Measurements from ENCODE around the gene SEMA3C. TPM values are rescaled to one million over a fixed set of nuclear protein-coding genes. Genes with fewer than 3 reads are reported as not detected.

The SEMA3C gene
- total RNA-seq, 2 experiments from 2014 or later, result not detected

DNA sequence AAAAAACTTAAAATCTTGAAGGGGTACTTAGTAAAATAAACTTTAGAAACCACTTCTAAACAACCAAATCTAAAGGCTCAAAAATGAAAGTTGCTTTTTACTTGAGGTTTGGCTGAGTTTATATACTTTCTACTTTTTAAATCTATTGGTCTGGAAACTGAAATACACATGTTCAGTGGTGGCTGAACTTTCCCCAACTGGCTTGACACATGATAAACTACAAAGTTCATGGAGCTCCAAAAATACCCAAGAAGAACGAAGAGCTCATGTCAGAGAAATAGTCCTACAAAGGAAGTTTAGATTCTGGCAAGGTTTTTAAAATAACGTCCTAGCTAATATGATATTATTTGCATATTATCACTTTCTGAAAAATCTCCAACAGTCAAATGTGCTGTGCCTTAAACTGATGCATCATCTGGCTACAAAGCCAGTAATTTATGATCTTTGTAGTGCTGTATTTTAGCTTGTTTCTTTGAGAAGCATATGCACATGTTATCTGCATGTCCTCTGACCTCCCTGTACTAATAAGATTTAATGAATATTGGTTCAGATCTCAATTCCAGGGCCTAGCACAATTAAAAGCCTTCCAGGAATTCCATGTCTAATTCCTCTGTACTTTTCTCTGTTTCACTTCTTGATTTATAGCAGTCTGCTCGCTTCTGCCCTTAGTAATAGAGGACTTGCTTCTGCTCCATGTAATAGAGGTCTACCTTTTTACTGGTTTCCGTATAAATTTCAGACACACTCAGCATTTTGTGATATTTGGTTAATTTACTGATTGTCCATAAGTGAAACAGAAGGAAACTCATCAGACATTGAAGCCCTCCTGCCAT, 28.2 kb downstream of the SEMA3C start:
- Mint-ChIP-seq H3K27me3 (no peaks in the 10 kb centered on the region), H3K36me3 (no peaks in the 10 kb centered on the region), H3K27ac (no peak overlapping the region), H3K9me3 (ENCODE audit: low read depth) (no peaks in the 10 kb centered on the region), H3K4me1 (no peaks in the 10 kb centered on the region), H3K4me3 (no peak overlapping the region)
- CTCF ChIA-PET, result no interaction called here
- ATAC-seq (no peak), DNase-seq (no peak)

DNA sequence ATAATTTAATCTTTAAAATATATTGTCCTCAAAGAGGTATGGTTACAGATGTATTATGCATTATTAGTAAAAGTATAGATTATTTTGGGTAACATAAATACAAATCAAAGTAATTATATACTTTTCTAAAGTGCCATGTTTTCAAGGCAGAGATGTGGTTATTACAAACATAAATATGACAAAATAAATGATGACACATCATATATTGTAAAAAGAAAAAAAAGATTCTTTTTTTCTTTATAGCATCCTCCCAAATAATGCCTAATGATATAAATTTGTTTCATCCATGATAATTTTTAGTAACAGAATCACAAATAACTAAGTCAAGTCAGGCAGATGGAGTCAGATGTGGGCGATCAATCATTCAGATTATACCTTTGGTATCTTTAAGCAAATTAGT, 29.3 kb downstream of the SEMA3C start:
- DNase-seq (no peak), ATAC-seq (no peak)
- Mint-ChIP-seq H3K4me3 (no peak overlapping the region), H3K27me3 (no peaks in the 10 kb centered on the region), H3K4me1 (no peaks in the 10 kb centered on the region), H3K36me3 (no peaks in the 10 kb centered on the region), H3K9me3 (ENCODE audit: low read depth) (no peaks in the 10 kb centered on the region), H3K27ac (no peak overlapping the region)
- CTCF ChIA-PET, result no interaction called here

DNA sequence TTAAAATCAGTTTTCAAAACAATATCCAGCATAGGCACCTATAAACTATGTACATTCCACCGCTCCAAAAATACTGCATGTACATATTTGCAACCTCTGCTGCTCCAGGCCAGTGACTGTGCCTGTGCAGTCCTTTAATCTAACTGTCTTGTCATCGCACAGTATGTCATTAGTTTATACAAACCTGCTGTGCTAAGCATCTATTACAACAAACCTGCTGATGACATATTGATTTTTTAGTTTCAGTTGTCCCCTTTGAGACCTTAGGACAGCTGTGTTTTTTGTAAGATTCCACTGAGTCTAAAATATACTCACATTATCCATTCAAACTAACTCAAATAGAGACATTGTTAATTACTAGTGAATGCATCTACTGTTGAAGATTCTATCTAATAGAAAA, 33.1 kb downstream of the SEMA3C start:
- Mint-ChIP-seq H3K4me3 (no peak overlapping the region), H3K36me3 (no peaks in the 10 kb centered on the region), H3K27ac (no peak overlapping the region), H3K27me3 (no peaks in the 10 kb centered on the region), H3K9me3 (ENCODE audit: low read depth) (no peaks in the 10 kb centered on the region), H3K4me1 (no peaks in the 10 kb centered on the region)
- DNase-seq (no peak), ATAC-seq (no peak)
- CTCF ChIA-PET, result no interaction called here

DNA sequence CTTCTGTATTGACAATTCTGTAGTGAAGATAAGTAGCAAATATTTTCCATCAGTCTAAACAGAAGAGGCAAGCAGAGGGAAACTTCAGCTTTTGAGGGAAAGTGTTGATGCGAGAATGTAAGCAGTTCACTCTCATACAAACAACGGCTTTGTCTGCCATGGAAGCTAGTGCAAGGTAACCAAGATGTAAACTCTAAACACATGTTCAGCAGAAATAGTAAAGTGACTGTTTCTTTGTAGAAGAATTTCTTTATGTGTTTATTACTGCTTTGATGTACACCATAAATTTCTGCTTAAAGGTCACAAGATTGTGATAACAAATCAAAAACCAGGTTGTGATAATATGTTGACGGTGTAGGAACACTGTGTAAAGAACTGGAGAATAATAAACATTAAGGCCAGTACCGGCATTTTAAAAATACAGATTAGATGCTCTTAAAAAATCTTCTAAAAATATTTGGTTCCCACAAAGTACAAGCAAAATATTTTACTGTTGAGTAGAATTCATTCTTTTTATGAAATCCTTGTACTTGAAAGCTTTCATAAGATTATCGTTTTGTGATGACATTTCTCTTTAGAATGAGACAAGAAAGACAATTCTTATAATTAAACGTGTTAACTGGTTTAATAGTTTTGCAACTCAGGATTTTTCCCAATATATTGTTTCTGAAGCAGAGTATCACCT, 34.2 kb downstream of the SEMA3C start:
- Mint-ChIP-seq H3K27me3 (no peaks in the 10 kb centered on the region), H3K27ac (no peak overlapping the region), H3K4me1 (no peaks in the 10 kb centered on the region), H3K4me3 (no peak overlapping the region), H3K36me3 (no peaks in the 10 kb centered on the region), H3K9me3 (ENCODE audit: low read depth) (no peaks in the 10 kb centered on the region)
- CTCF ChIA-PET, result no interaction called here
- DNase-seq (no peak), ATAC-seq (no peak)

DNA sequence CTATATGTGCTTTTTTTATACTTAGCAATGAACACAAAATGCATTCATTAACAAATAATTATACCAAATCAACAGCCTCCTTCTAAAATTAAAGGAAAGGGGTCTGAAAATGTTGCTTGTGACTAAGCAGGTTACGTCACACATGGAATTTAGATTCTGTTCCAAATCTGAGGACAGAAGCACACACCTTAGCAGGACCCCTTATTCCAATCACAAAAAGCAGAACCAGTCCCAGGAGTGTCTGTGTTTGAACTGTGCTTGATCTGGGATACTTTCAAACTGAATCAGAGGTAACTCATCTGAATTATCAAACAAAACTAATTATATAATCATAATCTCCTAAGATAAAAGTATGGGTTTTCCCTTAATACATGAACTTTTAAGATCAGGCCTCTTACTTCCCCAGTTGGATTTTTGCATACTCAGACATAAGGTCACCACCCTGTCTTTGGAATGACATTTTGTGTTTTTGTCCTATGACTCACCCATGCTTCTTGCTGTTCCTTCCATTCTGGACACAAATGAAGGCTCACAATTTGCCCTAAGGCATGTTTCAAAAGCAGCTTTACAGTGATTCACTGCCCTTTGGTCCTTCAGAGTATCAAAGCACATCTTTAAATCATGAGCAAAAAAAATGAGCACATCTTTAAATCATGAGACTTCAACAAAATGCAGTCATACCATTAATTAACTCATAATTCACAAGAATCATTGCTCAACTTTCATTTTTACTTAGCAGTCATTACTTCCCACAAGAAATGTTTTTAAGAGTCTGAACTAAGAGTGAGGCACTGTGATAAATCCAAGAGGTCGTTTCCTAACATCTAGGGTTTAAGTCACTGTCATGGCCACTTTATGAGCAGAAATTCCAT, 35.5 kb downstream of the SEMA3C start:
- Mint-ChIP-seq H3K27me3 (no peaks in the 10 kb centered on the region), H3K9me3 (ENCODE audit: low read depth) (no peaks in the 10 kb centered on the region), H3K4me1 (no peaks in the 10 kb centered on the region), H3K27ac (no peak overlapping the region), H3K36me3 (no peaks in the 10 kb centered on the region), H3K4me3 (no peak overlapping the region)
- DNase-seq (no peak), ATAC-seq (no peak)
- CTCF ChIA-PET, result no interaction called here

DNA sequence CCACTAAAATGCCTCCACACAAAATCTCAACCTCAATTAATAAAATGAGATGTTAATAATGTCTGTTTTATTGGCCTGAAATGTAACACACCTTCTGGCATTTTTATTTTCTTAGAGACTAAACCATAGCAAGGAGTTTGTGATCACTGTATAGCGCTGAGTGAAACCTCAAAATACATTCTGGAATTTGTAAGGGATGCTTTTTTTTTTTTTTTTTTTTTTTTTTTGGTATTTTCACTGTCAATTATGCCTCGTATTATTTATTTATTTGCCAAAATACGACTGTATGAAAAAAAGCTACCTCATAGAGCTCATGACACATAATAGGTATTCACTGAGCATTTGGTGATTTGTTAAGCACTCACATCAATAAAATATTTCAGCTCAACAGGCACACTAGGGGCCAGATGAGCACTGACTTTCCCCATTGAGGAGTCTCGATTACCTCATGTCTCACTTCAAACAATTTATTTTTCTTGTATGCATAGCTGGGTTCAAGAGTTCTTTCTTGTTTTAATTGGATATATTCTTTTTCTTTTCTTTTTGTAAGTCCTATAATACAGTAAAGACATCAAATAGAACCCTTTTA, 36.5 kb downstream of the SEMA3C start:
- Mint-ChIP-seq H3K4me1 (no peaks in the 10 kb centered on the region), H3K36me3 (no peaks in the 10 kb centered on the region), H3K9me3 (ENCODE audit: low read depth) (no peaks in the 10 kb centered on the region), H3K4me3 (no peak overlapping the region), H3K27ac (no peak overlapping the region), H3K27me3 (no peaks in the 10 kb centered on the region)
- ATAC-seq, result no peak
- DNase-seq, result no peak
- CTCF ChIA-PET, result interaction anchor here (0.7 kb wide), 1 partner anchor 140 kb away, joined by 4 read pairs; no protein-coding TSS in a partner anchor

- H3K27me3 Mint-ChIP-seq, result no peaks in the 10 kb centered on the region
- no peaks in the 10 kb centered on the region for H3K9me3 Mint-ChIP-seq (ENCODE audit: low read depth)
- no peak overlapping the region for H3K4me3 Mint-ChIP-seq
- no peak for ATAC-seq
- no peak overlapping the region for H3K27ac Mint-ChIP-seq
- no peaks in the 10 kb centered on the region for H3K4me1 Mint-ChIP-seq
- DNase-seq, result no peak
- no peaks in the 10 kb centered on the region for H3K36me3 Mint-ChIP-seq
- CTCF ChIA-PET, result no interaction called here
Observed at GRCh38 chr7:80881351-80881900, 37.4 kb downstream of the SEMA3C start.

DNA sequence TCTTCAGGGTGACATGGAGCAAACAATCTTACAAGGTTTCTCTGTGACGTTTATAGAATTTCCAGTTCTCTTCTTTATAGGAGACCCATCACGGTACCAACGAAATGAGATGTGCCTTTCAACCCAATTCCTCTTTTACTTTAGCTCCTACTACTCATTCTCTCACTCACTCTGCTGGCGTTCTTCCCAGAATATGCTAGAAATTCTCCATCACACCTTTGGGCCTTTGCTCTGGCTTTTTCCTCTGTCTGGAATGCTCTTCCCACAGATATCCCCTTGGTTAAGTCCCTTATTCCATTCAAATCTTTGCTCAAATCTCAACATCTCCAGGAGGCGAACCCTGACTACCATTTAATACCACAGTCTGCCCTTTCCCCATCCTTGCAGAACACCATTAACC, 39.0 kb downstream of the SEMA3C start:
- Mint-ChIP-seq H3K4me3 (no peak overlapping the region), H3K4me1 (no peaks in the 10 kb centered on the region), H3K9me3 (ENCODE audit: low read depth) (peaks cover 3% of the 10 kb centered on the region), H3K27ac (no peak overlapping the region), H3K27me3 (no peaks in the 10 kb centered on the region), H3K36me3 (no peaks in the 10 kb centered on the region)
- ATAC-seq (no peak), DNase-seq (no peak)
- CTCF ChIA-PET, result no interaction called here

DNA sequence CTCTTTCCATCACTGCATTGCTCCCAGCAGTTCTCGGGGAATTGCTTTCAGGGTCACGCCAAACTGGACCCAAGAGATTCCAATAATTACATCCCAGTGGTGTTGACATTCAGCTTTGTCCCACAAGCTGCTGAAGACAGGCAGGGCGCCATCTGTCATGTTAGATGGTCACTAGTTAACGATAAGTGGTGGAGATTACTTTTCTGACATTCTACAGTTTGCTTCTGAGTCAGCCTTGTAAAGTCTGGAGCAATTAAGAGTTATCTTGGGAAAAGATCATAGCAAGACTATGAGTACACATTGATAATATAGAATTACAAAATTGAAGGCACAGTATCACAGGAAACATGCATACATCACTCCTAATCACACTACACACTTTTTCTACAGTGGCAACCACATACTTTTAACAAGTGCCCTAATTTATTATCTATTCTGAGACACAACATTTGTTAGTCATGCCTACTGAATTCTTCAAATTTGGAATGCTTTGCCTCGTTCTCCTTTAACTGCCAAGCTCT, 41.9 kb downstream of the SEMA3C start:
- Mint-ChIP-seq H3K9me3 (ENCODE audit: low read depth) (peaks cover 3% of the 10 kb centered on the region), H3K27ac (no peak overlapping the region), H3K36me3 (no peaks in the 10 kb centered on the region), H3K4me3 (no peak overlapping the region), H3K27me3 (no peaks in the 10 kb centered on the region), H3K4me1 (no peaks in the 10 kb centered on the region)
- CTCF ChIA-PET, result no interaction called here
- DNase-seq (no peak), ATAC-seq (no peak)

DNA sequence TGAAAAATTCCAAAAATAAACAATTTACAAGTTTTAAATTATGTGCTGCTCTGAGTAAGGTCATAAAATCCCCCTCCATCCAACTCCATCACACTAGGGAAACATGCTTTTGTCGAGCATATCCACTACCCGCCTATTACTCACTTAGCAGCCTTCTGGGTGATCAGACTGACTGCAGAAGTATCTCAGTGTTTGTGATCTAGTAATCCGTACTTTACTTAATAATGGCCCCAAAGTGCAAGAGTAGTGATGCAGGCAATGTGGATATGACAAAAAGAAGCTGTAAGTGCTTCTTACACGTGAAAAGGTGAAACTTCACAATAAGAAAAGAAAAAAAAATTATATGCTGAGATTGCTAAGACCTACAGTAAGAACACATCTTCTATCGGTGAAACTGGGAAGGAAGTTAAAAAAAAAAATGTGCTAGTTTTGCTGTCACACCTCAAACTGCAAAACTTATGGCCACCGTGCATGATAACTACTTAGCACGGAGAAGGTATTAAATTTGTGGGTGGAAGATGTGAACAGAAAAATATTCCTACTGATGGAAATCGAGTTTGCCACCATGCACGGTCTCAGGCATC, 43.2 kb downstream of the SEMA3C start:
- peaks cover 5% of the 10 kb centered on the region for H3K9me3 Mint-ChIP-seq (ENCODE audit: low read depth)
- no peaks in the 10 kb centered on the region for H3K27me3 Mint-ChIP-seq
- H3K27ac Mint-ChIP-seq, result no peak overlapping the region
- no peaks in the 10 kb centered on the region for H3K36me3 Mint-ChIP-seq
- CTCF ChIA-PET, result no interaction called here
- H3K4me3 Mint-ChIP-seq, result no peak overlapping the region
- DNase-seq (no peak), ATAC-seq (no peak)
- no peaks in the 10 kb centered on the region for H3K4me1 Mint-ChIP-seq

DNA sequence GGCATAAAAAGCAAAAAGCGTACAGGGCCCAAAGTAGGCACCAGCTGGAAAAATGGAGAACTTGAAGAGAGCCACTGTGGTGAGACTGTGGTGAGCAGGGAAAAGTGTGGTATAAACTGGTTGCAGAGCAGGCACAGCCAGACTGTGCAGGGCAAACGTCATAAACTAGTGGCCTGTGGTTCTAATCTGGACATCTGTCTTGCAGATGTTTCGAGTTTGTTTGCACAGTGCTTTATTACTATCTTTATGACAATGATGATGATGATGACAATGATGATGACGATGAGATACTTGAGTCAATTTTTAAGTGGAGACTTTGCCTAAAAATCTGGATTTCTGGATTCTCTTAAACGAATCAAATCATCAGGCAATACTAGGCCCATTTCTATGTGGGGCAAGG, 45.7 kb downstream of the SEMA3C start:
- ATAC-seq, result no peak
- peaks cover 5% of the 10 kb centered on the region for H3K9me3 Mint-ChIP-seq (ENCODE audit: low read depth)
- H3K4me1 Mint-ChIP-seq, result no peaks in the 10 kb centered on the region
- no peaks in the 10 kb centered on the region for H3K27me3 Mint-ChIP-seq
- CTCF ChIA-PET, result no interaction called here
- H3K27ac Mint-ChIP-seq, result no peak overlapping the region
- H3K4me3 Mint-ChIP-seq, result no peak overlapping the region
- DNase-seq, result no peak
- H3K36me3 Mint-ChIP-seq, result no peaks in the 10 kb centered on the region

DNA sequence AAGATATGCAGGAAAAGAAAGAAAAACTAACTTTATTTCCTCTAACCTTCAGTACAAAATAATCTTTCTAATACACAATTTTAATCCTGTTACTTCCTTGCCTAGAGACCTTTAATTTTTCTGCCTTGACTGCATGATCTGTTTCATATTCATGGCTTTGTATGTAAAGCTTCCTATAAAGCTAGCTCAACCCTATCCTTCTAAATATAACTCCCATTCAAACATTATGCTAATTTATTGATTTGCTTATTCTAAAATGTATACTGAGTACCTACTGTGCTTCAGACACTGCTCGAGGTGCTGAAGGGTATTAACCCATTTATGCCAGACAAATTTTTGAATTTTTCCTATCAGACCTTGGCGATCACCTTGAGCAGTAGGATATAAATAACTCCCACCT, 47.6 kb downstream of the SEMA3C start:
- H3K27me3 Mint-ChIP-seq, result no peaks in the 10 kb centered on the region
- no peaks in the 10 kb centered on the region for H3K36me3 Mint-ChIP-seq
- H3K9me3 Mint-ChIP-seq (ENCODE audit: low read depth), result peaks cover 5% of the 10 kb centered on the region
- H3K4me3 Mint-ChIP-seq, result no peak overlapping the region
- ATAC-seq (no peak), DNase-seq (no peak)
- CTCF ChIA-PET, result no interaction called here
- no peak overlapping the region for H3K27ac Mint-ChIP-seq
- no peaks in the 10 kb centered on the region for H3K4me1 Mint-ChIP-seq

- Mint-ChIP-seq H3K4me3 (no peak overlapping the region), H3K4me1 (no peaks in the 10 kb centered on the region), H3K9me3 (ENCODE audit: low read depth) (peaks cover 5% of the 10 kb centered on the region), H3K27ac (no peak overlapping the region), H3K27me3 (no peaks in the 10 kb centered on the region), H3K36me3 (no peaks in the 10 kb centered on the region)
- CTCF ChIA-PET, result no interaction called here
- ATAC-seq, result no peak
- DNase-seq, result no peak
Observed at GRCh38 chr7:80870813-80871212, 48.0 kb downstream of the SEMA3C start.
